ENCODE data around the gene MYOD1. TPM values are rescaled to one million over a fixed set of nuclear protein-coding genes. Genes with fewer than 3 reads are reported as not detected.
A peak's percentile ranks its signal among the peaks of the same experiment; 100 is the strongest.

MYOD1 gene
- total and polyA plus RNA-seq, 2 of the 13 experiments (the other 11 are each of a cell fraction or from before 2014, with no cell fraction given): not detected

DNA sequence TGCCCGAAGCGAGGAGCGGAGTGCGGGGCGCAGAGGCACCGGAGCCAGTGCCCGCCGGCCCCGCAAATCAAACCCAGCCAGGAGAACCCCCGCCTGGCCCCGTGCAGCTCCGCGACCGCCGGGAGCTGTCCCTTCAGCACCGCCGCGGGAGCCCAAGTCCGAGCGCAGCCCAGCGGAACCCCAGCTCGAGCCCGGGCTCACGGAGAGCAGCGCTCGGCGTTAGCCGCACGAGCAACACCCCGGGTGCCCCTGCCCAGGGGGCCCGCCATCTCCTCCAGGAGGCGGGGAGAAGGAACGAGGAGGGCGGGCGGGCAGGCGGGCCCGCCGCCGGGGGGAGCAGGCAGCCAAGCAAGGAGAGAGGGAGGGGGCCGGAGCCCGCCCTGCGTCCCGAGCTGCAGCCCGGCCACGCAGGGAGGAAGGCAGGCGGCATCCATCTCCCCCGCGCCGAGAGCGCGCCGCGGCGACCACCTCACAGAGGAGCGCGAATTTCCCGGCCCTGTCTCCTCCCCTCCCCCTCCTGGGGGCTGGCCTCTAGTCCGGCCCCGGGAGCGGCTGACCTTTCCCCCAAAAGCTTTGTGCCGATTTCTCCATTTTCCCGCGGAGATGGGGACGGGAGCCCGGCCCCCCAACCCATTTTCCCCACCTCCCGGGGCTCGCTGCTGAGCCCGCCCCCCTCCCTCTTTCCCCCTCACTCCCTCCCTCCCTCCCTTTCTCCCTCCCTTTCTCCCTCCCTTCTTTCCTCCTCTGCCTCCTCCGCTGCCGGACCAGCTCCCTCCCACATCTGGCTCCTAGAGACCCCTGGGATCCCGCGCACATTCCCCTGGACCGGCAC lies 15.8 kb downstream of the MYOD1 start (continued):
- no peak for TF ChIP-seq AFF4 (CRISPR knock-in tag; IDR thresholded peaks at IDR 0.05)
- peak; percentile 89 for TF ChIP-seq UBTF (CRISPR knock-in tag; IDR thresholded peaks at IDR 0.05)
- TF ChIP-seq, protein P1, sequence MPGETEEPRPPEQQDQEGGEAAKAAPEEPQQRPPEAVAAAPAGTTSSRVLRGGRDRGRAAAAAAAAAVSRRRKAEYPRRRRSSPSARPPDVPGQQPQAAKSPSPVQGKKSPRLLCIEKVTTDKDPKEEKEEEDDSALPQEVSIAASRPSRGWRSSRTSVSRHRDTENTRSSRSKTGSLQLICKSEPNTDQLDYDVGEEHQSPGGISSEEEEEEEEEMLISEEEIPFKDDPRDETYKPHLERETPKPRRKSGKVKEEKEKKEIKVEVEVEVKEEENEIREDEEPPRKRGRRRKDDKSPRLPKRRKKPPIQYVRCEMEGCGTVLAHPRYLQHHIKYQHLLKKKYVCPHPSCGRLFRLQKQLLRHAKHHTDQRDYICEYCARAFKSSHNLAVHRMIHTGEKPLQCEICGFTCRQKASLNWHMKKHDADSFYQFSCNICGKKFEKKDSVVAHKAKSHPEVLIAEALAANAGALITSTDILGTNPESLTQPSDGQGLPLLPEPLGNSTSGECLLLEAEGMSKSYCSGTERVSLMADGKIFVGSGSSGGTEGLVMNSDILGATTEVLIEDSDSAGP (CRISPR knock-in tag; IDR thresholded peaks at IDR 0.05; ENCODE audit: borderline replicate concordance): 0 out of 2 replicates have a peak, but pooled peaks have one; percentile 36
- peak; percentile 57 for TF ChIP-seq ZNF574 (CRISPR knock-in tag; IDR thresholded peaks at IDR 0.05)
- TF ChIP-seq, protein P2, sequence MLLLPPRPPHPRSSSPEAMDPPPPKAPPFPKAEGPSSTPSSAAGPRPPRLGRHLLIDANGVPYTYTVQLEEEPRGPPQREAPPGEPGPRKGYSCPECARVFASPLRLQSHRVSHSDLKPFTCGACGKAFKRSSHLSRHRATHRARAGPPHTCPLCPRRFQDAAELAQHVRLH (CRISPR knock-in tag; IDR thresholded peaks at IDR 0.05; ENCODE audit: borderline replicate concordance, low read depth): no peak
- no peak for TF ChIP-seq GLI4 (CRISPR knock-in tag; IDR thresholded peaks at IDR 0.05; ENCODE audit: borderline replicate concordance)
- TF ChIP-seq ZNF773 (CRISPR knock-in tag; IDR thresholded peaks at IDR 0.05; ENCODE audit: borderline replicate concordance): peak; percentile 79; the same call in 1 of the 2 replicates
- TF ChIP-seq ZNF607 (CRISPR knock-in tag; IDR thresholded peaks at IDR 0.05; ENCODE audit: borderline replicate concordance): 0 out of 2 replicates have a peak, but pooled peaks have one; percentile 57
- TF ChIP-seq TGIF2 (CRISPR knock-in tag; IDR thresholded peaks at IDR 0.05): peak; percentile 58; the same call in 1 of the 2 replicates
- TF ChIP-seq ZNF800 (CRISPR knock-in tag; IDR thresholded peaks at IDR 0.05): peak; percentile 80; the same call in 1 of the 2 replicates
- 0 out of 2 replicates have a peak, but pooled peaks have one; percentile 52 for TF ChIP-seq KDM4B (CRISPR knock-in tag; IDR thresholded peaks at IDR 0.05)
- TF ChIP-seq HOXA5 (CRISPR knock-in tag; IDR thresholded peaks at IDR 0.05): peak; percentile 47; the same call in 1 of the 2 replicates
- 0 out of 2 replicates have a peak, but pooled peaks have one; percentile 30 for TF ChIP-seq ZBTB20 (CRISPR knock-in tag; IDR thresholded peaks at IDR 0.05; ENCODE audit: borderline replicate concordance, low read depth)
